Tibial nerve (tissue), 4 donors: ENCODE measurements around the gene IGFALS. TPM values are rescaled to one million over a fixed set of nuclear protein-coding genes. Genes with fewer than 3 reads are reported as not detected.

Experiments
- DNase-seq, 2 donors: peaks; one replicate each; pipeline ENCODE4 v3.0.0-alpha.2; 2019; ENCODE audit warnings: low spot score in 2 of 2
- H3K27ac ChIP-seq, 4 donors: fragments of 200-600 bp; sonication (generic) in 3 of 4; one replicate each; pipeline ENCODE4 v1.5.1; 2017 to 2019; ENCODE audit warnings: mild to moderate bottlenecking in 1 of 4
- H3K27me3 ChIP-seq, 2 donors: fragments of 200-600 bp; sonication (generic) in 1 of 2; one replicate each; pipeline versions ENCODE4 v1.5.1 to v1.6.0; 2017 to 2019
- H3K36me3 ChIP-seq, 3 donors: fragments of 200-600 bp; sonication (generic); one replicate each; pipeline ENCODE4 v1.5.1; 2018 to 2019
- H3K4me1 ChIP-seq, 4 donors: fragments of 200-600 bp; sonication (generic) in 3 of 4; one replicate each; pipeline ENCODE4 v1.5.1; 2017 to 2019
- H3K4me3 ChIP-seq, 4 donors: fragments of 200-600 bp; sonication (generic) in 3 of 4; one replicate each; pipeline ENCODE4 v1.5.1; 2017 to 2019; ENCODE audit warnings: mild to moderate bottlenecking in 1 of 4, moderate library complexity in 1 of 4
- H3K9me3 ChIP-seq, 4 donors: fragments of 200-600 bp; sonication (generic) in 3 of 4; one replicate each; pipeline ENCODE4 v1.5.1; 2017 to 2019
- CTCF ChIP-seq, 5 experiments: fragments of 200-600 bp in 3 of 5; fragments of 450-650 bp in 2 of 5; sonication (generic) in 3 of 5; IDR thresholded peaks; one replicate each; pipeline ENCODE4 v1.5.1; 2016 to 2019; ENCODE audit warnings: antibody characterized with exemption in 5 of 5, mild to moderate bottlenecking in 3 of 5, moderate library complexity in 2 of 5
- EP300 ChIP-seq, 2 donors: sonication (generic); formaldehyde crosslinking; IDR thresholded peaks; one replicate each; pipeline ENCODE4 v1.6.1; 2017; ENCODE audit warnings: antibody characterized with exemption in 2 of 2, mild to moderate bottlenecking in 1 of 2
- POLR2A ChIP-seq, 2 donors: fragments of 450-650 bp; IDR thresholded peaks; one replicate each; pipeline ENCODE4 v1.6.1; 2017; ENCODE audit warnings: antibody characterized with exemption in 2 of 2, mild to moderate bottlenecking in 2 of 2, moderate library complexity in 2 of 2
- WGBS, 2 donors: methylation state at CpG; one replicate each; pipeline ENCODE4 v1.1.5; 2018; 5-methylcytosine and 5-hydroxymethylcytosine counted together
- total RNA-seq, 4 donors: library from RNA; depleted of rRNA; stranded (reverse); fragments of >200 nt; gene quantifications; one replicate each; pipeline ENCODE4 v1.1.0, GENCODE V29; 2016

The IGFALS gene
- total RNA-seq, 4 donors from 2014 or later = 0.63 to 1.6 TPM; not detected in 2

- H3K27me3 ChIP-seq = no peaks in the 10 kb centered on the region
- no peak for DNase-seq
- WGBS, 2 donors = 82 to 93% methylated on average over 3 to 18 of the region's 18 CpGs
- H3K4me3 ChIP-seq = no peak overlapping the region
- TF ChIP-seq EP300 (IDR thresholded peaks at IDR 0.05) = no peak
- no peak for TF ChIP-seq CTCF (IDR thresholded peaks at IDR 0.05)
- no peak for TF ChIP-seq POLR2A (IDR thresholded peaks at IDR 0.05)
- peaks cover 0 to 38% (median 8%) of the 10 kb centered on the region in 4 donors for H3K4me1 ChIP-seq
- H3K36me3 ChIP-seq = peaks cover 2 to 83% (median 22%) of the 10 kb centered on the region in 3 donors
- no peak overlapping the region for H3K27ac ChIP-seq
- H3K9me3 ChIP-seq = no peaks in the 10 kb centered on the region
These were observed 26.8 kb downstream of the IGFALS start for GRCh38 chr16:1766701-1767100.

- peaks cover 2 to 88% (median 22%) of the 10 kb centered on the region in 3 donors for H3K36me3 ChIP-seq
- no peaks in the 10 kb centered on the region for H3K9me3 ChIP-seq
- H3K27me3 ChIP-seq = no peaks in the 10 kb centered on the region
- H3K4me1 ChIP-seq = peaks cover 0 to 36% (median 6%) of the 10 kb centered on the region in 4 donors
- no peak for DNase-seq
- no peak for TF ChIP-seq EP300 (IDR thresholded peaks at IDR 0.05)
- TF ChIP-seq CTCF (IDR thresholded peaks at IDR 0.05) = no peak
- no peak for TF ChIP-seq POLR2A (IDR thresholded peaks at IDR 0.05)
- WGBS, 2 donors = 88 to 89% methylated on average over 13 to 19 of the region's 19 CpGs
- no peak overlapping the region for H3K4me3 ChIP-seq
- H3K27ac ChIP-seq = no peak overlapping the region
These were observed 27.3 kb downstream of the IGFALS start for GRCh38 chr16:1766231-1766630.

- H3K9me3 ChIP-seq = no peaks in the 10 kb centered on the region
- TF ChIP-seq POLR2A (IDR thresholded peaks at IDR 0.05) = no peak
- TF ChIP-seq EP300 (IDR thresholded peaks at IDR 0.05) = no peak
- no peak for TF ChIP-seq CTCF (IDR thresholded peaks at IDR 0.05)
- no peak overlapping the region for H3K4me3 ChIP-seq
- 87% methylated on average over 20 of the region's 22 CpGs for WGBS, 2 donors
- DNase-seq = no peak
- peaks cover 2 to 92% (median 24%) of the 10 kb centered on the region in 3 donors for H3K36me3 ChIP-seq
- no peak overlapping the region for H3K27ac ChIP-seq
- no peaks in the 10 kb centered on the region for H3K27me3 ChIP-seq
- peaks cover 0 to 33% (median 6%) of the 10 kb centered on the region in 4 donors for H3K4me1 ChIP-seq
These were observed 27.7 kb downstream of the IGFALS start for GRCh38 chr16:1765826-1766225.

- H3K4me1 ChIP-seq = peaks cover 0 to 24% (median 2%) of the 10 kb centered on the region in 4 donors
- 84 to 97% methylated on average over 10 to 11 of the region's 21 CpGs for WGBS, 2 donors
- H3K4me3 ChIP-seq = no peak overlapping the region
- peaks cover 2 to 100% (median 30%) of the 10 kb centered on the region in 3 donors for H3K36me3 ChIP-seq
- no peak overlapping the region for H3K27ac ChIP-seq
- TF ChIP-seq EP300 (IDR thresholded peaks at IDR 0.05) (no peak), CTCF (IDR thresholded peaks at IDR 0.05) (no peak), POLR2A (IDR thresholded peaks at IDR 0.05) (no peak)
- DNase-seq = no peak
- H3K27me3 ChIP-seq = no peaks in the 10 kb centered on the region
- no peaks in the 10 kb centered on the region for H3K9me3 ChIP-seq
These were observed 28.5 kb downstream of the IGFALS start for GRCh38 chr16:1764971-1765370.

GRCh38 chr16:1763521-1764511, 29.7 kb downstream of the IGFALS start:
- H3K4me3 ChIP-seq = no peak overlapping the region
- peaks cover 2 to 100% (median 30%) of the 10 kb centered on the region in 3 donors for H3K36me3 ChIP-seq
- 71 to 84% methylated on average over 50 to 52 of the region's 81 CpGs for WGBS, 2 donors
- peaks cover 0 to 14% (median 0%) of the 10 kb centered on the region in 4 donors for H3K4me1 ChIP-seq
- no peak for DNase-seq
- H3K9me3 ChIP-seq = no peaks in the 10 kb centered on the region
- no peak overlapping the region for H3K27ac ChIP-seq
- no peaks in the 10 kb centered on the region for H3K27me3 ChIP-seq
- TF ChIP-seq POLR2A (IDR thresholded peaks at IDR 0.05) (no peak), CTCF (IDR thresholded peaks at IDR 0.05) (peak in 4 of 5 experiments; percentile 9 to 38 (median 30)), EP300 (IDR thresholded peaks at IDR 0.05) (no peak)
